Endothelial cell of umbilical vein (primary cell): ENCODE measurements around the gene SLC26A8. TPM values are rescaled to one million over a fixed set of nuclear protein-coding genes. Genes with fewer than 3 reads are reported as not detected.

Experiments used
- BruUV-seq: library from RNA; stranded (reverse); fragments of 400-500 nt; replicated peaks from 2 replicates; lab custom pipeline; 2021; lab: Mats Ljungman, UMichigan
- CTCF ChIA-PET: fragments of 300-600, 350-600 bp; sonication (Branson Sonifier 250); formaldehyde crosslinking; loops from one replicate; lab custom pipeline; 2021; ENCODE audit warnings: antibody characterized with exemption, inconsistent platforms; lab: Charles Lee
- POLR2A ChIA-PET: fragments of 300-600, 350-600 bp; sonication (Branson Sonifier 250); formaldehyde crosslinking; loops from one replicate; lab custom pipeline; 2021; ENCODE audit warnings: antibody characterized with exemption, inconsistent platforms; lab: Charles Lee
- DNase-seq: peaks from one replicate; pipeline ENCODE4 v3.0.0-alpha.2; 2011; ENCODE audit warnings: low read depth, low spot score
- FAIRE-seq: peaks from 2 replicates; lab custom pipeline; 2011; peaks lifted over from hg19 to GRCh38; lab: Jason Lieb, UNC
- H2AFZ ChIP-seq: 2 replicates; pipeline ENCODE4 v1.6.0; 2012; ENCODE audit warnings: low read depth, low read length, control low read depth, inconsistent platforms
- H3K27ac ChIP-seq: 2 replicates; pipeline ENCODE4 v1.5.1; 2011; ENCODE audit warnings: low read depth, mild to moderate bottlenecking, control low read depth, low read length, moderate library complexity; ENCODE audit not compliant: insufficient read depth
- H3K27me3 ChIP-seq, 2 experiments: 2 replicates each; pipeline versions ENCODE4 v1.6.0 to v1.6.1; 2011; ENCODE audit warnings: low read length in 2 of 2, mixed read lengths in 1 of 2; ENCODE audit not compliant: control insufficient read depth in 2 of 2, insufficient read depth in 2 of 2
- H3K36me3 ChIP-seq, 2 experiments: 2 replicates in 1 of 2; 3 replicates in 1 of 2; pipeline ENCODE4 v1.5.1; 2011; ENCODE audit warnings: low read length in 2 of 2, mild to moderate bottlenecking in 1 of 2, moderate library complexity in 1 of 2; ENCODE audit not compliant: control insufficient read depth in 2 of 2, insufficient read depth in 2 of 2; ENCODE audit errors: extremely low read depth in 1 of 2
- H3K4me1 ChIP-seq: 3 replicates; pipeline ENCODE4 v1.5.1; 2011; ENCODE audit warnings: mild to moderate bottlenecking, low read length; ENCODE audit not compliant: control insufficient read depth, insufficient read depth; ENCODE audit errors: extremely low read depth
- H3K4me2 ChIP-seq: 2 replicates; pipeline ENCODE4 v1.6.1; 2011; ENCODE audit warnings: low read length, control low read depth, mixed read lengths; ENCODE audit not compliant: insufficient read depth
- H3K4me3 ChIP-seq, 3 experiments: fragments of 200-600 bp in 1 of 3; sonication (generic), shearing (Covaris generic) in 1 of 3; replicated peaks in 1 of 3; 2 replicates each; pipeline ENCODE4 v1.5.1; 2011 to 2016; ENCODE audit warnings: control low read depth in 3 of 3, low read length in 3 of 3, mild to moderate bottlenecking in 2 of 3, inconsistent platforms in 1 of 3, low read depth in 1 of 3, moderate library complexity in 1 of 3; ENCODE audit not compliant: insufficient read depth in 1 of 3
- H3K79me2 ChIP-seq: 2 replicates; pipeline ENCODE4 v1.6.0; 2012; ENCODE audit warnings: low read length, inconsistent platforms; ENCODE audit not compliant: control insufficient read depth, insufficient read depth
- H3K9ac ChIP-seq: replicated peaks from 2 replicates; pipeline ENCODE3; 2011; ENCODE audit warnings: low read length, control low read depth; ENCODE audit not compliant: insufficient read depth; ENCODE audit errors: extremely low read depth
- H3K9me1 ChIP-seq: replicated peaks from 3 replicates; pipeline ENCODE4 v1.6.0; 2011; ENCODE audit warnings: mild to moderate bottlenecking, low read length; ENCODE audit not compliant: control insufficient read depth, insufficient read depth; ENCODE audit errors: extremely low read depth
- H3K9me3 ChIP-seq: replicated peaks from 2 replicates; pipeline ENCODE4 v1.5.1; 2012; ENCODE audit warnings: low read length, inconsistent platforms; ENCODE audit not compliant: control insufficient read depth, insufficient read depth
- H4K20me1 ChIP-seq: replicated peaks from 2 replicates; pipeline ENCODE3; 2011; ENCODE audit warnings: mild to moderate bottlenecking, low read length; ENCODE audit not compliant: control insufficient read depth, insufficient read depth; ENCODE audit errors: extremely low read depth
- CTCF ChIP-seq, 2 donors: IDR thresholded peaks; 1 replicate in 1 of 2; 2 replicates in 1 of 2; pipeline ENCODE4 v1.5.1; 2011; ENCODE audit warnings: low read length in 2 of 2, mild to moderate bottlenecking in 2 of 2, moderate library complexity in 2 of 2, control low read depth in 1 of 2, inconsistent platforms in 1 of 2, low read depth in 1 of 2; ENCODE audit not compliant: insufficient read depth in 1 of 2; ENCODE audit errors: extremely low read depth in 1 of 2
- EZH2 ChIP-seq: IDR thresholded peaks from 2 replicates; pipeline ENCODE4 v1.6.1; 2012; ENCODE audit warnings: borderline replicate concordance, low read depth, mild to moderate bottlenecking, moderate library complexity, low read length, inconsistent platforms; ENCODE audit not compliant: severe bottlenecking
- FOS ChIP-seq: IDR thresholded peaks from 2 replicates; pipeline ENCODE4 v1.6.1; 2011; ENCODE audit warnings: mild to moderate bottlenecking, low read length, moderate library complexity, borderline replicate concordance; ENCODE audit not compliant: insufficient read depth
- GATA2 ChIP-seq: IDR thresholded peaks from 2 replicates; pipeline ENCODE4 v1.7.0; 2011; ENCODE audit warnings: low read depth, mild to moderate bottlenecking, moderate library complexity, mixed read lengths, low read length; ENCODE audit not compliant: insufficient read length, insufficient read depth
- JUN ChIP-seq: IDR thresholded peaks from 2 replicates; pipeline ENCODE4 v1.6.1; 2011; ENCODE audit warnings: borderline replicate concordance, low read depth; ENCODE audit not compliant: insufficient read length, insufficient read depth
- MYC ChIP-seq: IDR thresholded peaks from one replicate; pipeline ENCODE4 v1.6.1; 2011; ENCODE audit warnings: mild to moderate bottlenecking, low read depth, low read length
- POLR2A ChIP-seq: IDR thresholded peaks from 2 replicates; pipeline ENCODE4 v1.6.1; 2012; ENCODE audit warnings: low read depth, mild to moderate bottlenecking, control low read depth, low read length
- POLR2AphosphoS5 ChIP-seq: IDR thresholded peaks from 2 replicates; pipeline ENCODE4 v1.6.1; 2012; ENCODE audit warnings: low read depth, mild to moderate bottlenecking, control low read depth, low read length, moderate library complexity; ENCODE audit not compliant: insufficient read depth
- dilution Hi-C: fragments of 300-500 bp; cut with MboI; formaldehyde crosslinking; loops from one replicate; pipeline ENCODE4 v1.15.0; 2019; ENCODE audit warnings: low sequenced_read_pairs; ENCODE audit not compliant: extremely low pct_ligation_motif_present
- intact Hi-C: fragments of 100-400 bp; cut with micrococcal nuclease; formaldehyde crosslinking; loops from one replicate; pipeline ENCODE4 v1.10.0; 2022
- polyA plus RNA-seq, 4 experiments: library from polyadenylated mRNA; depleted of rRNA in 3 of 4; stranded (reverse) in 3 of 4; unstranded in 1 of 4; fragments of >200 nt; gene quantifications; 2 replicates each; pipeline versions ENCODE4 v1.2.1 to v1.2.3, GENCODE V29; 2011 to 2012; ENCODE audit warnings: missing spikeins in 1 of 4
- total RNA-seq: library from RNA; stranded (reverse); gene quantifications from 2 replicates; pipeline ENCODE4 v1.2.3, GENCODE V29; 2021

SLC26A8 gene
- total and polyA plus RNA-seq, 2 donors (not counting 3 experiments of a cell fraction or from before 2014, with no cell fraction given), result 0.01 TPM; not detected in 1

GRCh38 chr6:36028877-36029324 is 4.5 kb upstream of the SLC26A8 start:
- no peaks in the 10 kb centered on the region for H3K36me3 ChIP-seq
- BruUV-seq, result TSS peak; percentile 45
- dilution Hi-C loops (no loop called here), intact Hi-C loops (no loop called here)
- peaks cover 21% of the 10 kb centered on the region for H3K4me1 ChIP-seq
- no peak overlapping the region for H2AFZ ChIP-seq
- peak; percentile 94 for DNase-seq
- FAIRE-seq, result peak; percentile 95
- peak overlapping the region; percentile 61 for H3K27ac ChIP-seq
- TF ChIP-seq POLR2AphosphoS5 (peak; percentile 61), GATA2 (peak; percentile 77), JUN (peak; percentile 17), CTCF (IDR thresholded peaks at IDR 0.05; ENCODE audit: extremely low read depth in 1 of 2, insufficient read depth in 1 of 2, low read depth in 1 of 2, low read length in 2 of 2) (no peak), EZH2 (no peak), FOS (peak; percentile 50), MYC (peak; percentile 18), POLR2A (peak; percentile 36)
- peaks cover 60% of the 10 kb centered on the region for H3K79me2 ChIP-seq
- peak overlapping the region; percentile 71 to 96 (median 96) for H3K4me3 ChIP-seq
- no peaks in the 10 kb centered on the region for H3K9me3 ChIP-seq
- no peaks in the 10 kb centered on the region for H3K27me3 ChIP-seq
- H3K9me1 ChIP-seq, result no peaks in the 10 kb centered on the region
- ChIA-PET POLR2A (interaction anchor here (0.7 to 1.2 kb wide), 5 partner anchors 14 to 991 kb away, joined by 3 to 10 read pairs (median 5); no protein-coding TSS in a partner anchor), CTCF (interaction anchor here (0.8 to 5.6 kb wide), 17 partner anchors 9 to 322 kb away, joined by 3 to 155 read pairs (median 4); no protein-coding TSS in a partner anchor)
- H4K20me1 ChIP-seq, result peaks cover 4% of the 10 kb centered on the region
- H3K9ac ChIP-seq, result peak overlapping the region; percentile 81
- peak overlapping the region; percentile 94 for H3K4me2 ChIP-seq
